KG1 (cell line): ENCODE results near the gene TCL1A.
"Not testable (repeated sequence)": the region's sequence is repeated elsewhere in the genome, so short reads cannot be mapped to it uniquely, and the experiment has no call there.

Experiments used
- DNase-seq: peaks from one replicate; lab custom pipeline; 2025; lab: John Stamatoyannopoulos, UW

Gene TCL1A, protein sequence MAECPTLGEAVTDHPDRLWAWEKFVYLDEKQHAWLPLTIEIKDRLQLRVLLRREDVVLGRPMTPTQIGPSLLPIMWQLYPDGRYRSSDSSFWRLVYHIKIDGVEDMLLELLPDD

GRCh38 chr14:95713596-95714371 lies at the start of gene TCL1A:
Gene TCL1A (minus strand): TSS chr14:95714125. CDS start chr14:95714066, 59 bp downstream.
- DNase-seq = no peak

DNA sequence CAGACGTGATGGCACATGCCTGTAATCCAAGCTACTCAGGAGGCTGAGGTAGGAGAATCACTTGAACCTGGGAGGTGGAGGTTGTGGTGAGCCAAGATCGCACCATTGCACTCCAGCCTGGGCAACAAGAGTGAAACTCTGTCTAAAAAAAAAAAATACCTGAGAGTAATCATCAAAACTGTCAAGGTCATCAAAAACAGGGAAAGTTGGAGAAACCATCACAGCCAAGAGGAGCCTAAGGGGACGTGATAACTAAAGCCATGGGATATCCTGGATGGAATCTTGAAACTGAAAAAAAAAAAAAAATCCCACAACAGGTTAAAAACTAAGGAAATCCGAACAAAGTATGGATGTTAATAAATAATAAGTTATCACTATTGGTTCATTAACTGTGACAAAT lies 49.1 kb upstream of the TCL1A start:
- DNase-seq = not testable (repeated sequence)

DNA sequence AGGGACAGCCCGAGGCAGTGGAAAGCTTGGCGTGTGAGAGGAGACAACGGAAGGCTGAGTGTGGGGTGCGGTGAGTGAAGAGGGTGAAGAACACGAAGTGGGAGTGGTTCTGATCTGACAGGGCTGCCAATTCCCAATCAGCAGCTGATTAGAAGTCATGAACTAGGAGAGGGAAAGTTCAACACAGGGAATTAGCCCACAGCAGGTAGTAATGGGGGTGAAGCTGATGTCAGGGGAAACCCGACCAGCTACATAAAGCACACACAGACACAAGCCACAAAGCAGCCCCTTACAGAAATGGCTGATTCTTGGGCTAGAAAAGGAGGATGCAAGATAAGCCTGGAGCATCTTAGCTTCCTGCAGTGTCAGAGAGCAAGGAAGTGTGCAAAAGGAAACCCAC lies 47.5 kb upstream of the TCL1A start:
- no peak for DNase-seq

DNA sequence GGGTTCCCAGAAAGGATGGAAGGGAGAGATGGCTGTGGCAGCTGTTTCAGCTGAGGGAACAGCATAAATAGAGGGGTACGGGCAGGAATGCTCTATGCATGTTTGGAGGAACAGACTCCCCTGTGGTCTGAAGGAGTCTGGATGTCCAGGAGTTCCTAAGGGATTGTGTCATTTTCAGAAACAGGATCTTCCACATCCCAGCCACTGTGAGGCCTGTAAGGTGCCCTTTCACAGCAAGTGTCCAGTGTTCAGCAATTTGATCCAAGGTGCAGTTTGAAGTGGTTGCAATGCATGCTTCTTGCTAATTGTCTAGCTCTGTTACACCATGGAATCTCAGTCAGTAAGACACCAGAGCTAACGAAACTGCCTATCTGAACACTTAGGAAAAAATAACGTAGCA lies 46.7 kb upstream of the TCL1A start:
- no peak for DNase-seq

- DNase-seq = no peak
Observed at GRCh38 chr14:95759941-95760340, 46.0 kb upstream of the TCL1A start.

- DNase-seq = no peak
Observed at GRCh38 chr14:95758331-95758730, 44.4 kb upstream of the TCL1A start.

GRCh38 chr14:95756751-95757150 lies 42.8 kb upstream of the TCL1A start:
- no peak for DNase-seq

- DNase-seq = no peak
Observed at GRCh38 chr14:95756127-95756526, 42.2 kb upstream of the TCL1A start.

DNA sequence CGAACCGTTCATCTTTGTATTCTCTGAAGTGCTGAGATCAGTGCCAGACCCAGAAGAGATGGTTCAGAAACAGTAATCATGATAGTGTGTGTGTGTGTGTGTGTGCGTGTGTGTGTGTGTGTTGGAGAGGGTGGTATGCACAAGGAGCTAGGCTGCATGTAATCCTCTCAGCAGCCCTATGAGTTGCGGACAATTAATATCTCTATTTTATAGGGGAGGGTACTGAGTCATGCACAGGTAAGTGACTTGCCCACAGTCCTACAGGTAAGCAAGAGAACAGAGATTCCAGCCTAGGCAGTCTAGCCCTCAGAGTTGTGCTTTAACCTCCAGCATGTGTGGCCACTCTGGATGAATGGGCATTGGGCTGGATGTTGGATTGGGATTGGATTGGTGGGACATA lies 27.9 kb upstream of the TCL1A start:
- no peak for DNase-seq

GRCh38 chr14:95741038-95741490 lies 27.1 kb upstream of the TCL1A start:
- DNase-seq = no peak

DNA sequence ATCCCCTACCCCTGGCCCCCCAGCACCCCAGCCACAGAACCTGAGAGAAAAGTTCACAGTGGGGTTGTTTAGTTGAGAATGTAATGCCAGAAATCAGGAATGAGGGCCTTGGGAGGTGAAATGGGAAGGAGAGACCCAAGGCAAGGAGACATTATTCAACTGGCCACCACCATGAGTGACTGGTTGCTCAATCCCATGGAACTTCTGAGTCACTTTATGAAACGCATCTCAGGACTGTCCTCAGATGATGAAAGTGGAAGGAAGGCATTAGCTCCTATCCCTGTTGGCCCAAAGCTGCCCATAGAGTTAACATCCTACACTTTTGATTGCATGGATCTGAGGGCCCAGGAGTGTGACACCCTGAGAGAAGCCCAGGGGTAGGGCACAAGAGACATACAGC lies 25.4 kb upstream of the TCL1A start:
- DNase-seq = no peak

DNA sequence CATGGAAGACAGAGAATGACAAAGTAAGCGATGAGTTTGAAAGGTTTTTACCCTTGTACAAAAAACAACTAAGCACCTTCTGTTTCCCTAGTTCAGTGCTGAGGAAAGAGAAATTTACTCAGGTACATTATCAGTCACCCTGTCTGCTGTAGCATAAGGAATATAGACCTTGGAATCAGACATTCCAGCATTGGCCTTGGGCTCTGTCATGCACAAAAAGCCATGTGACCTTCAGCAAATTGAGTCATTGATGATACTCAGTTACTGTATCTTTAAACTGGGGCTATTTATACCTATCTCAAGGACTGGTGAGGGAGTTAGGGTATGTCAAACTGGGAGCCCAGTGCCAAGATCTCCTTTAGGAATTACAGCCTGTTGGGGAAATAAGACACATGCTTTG lies 19.3 kb upstream of the TCL1A start:
- no peak for DNase-seq

- no peak for DNase-seq
Observed at GRCh38 chr14:95730126-95730525, 16.2 kb upstream of the TCL1A start.

- DNase-seq = not testable (repeated sequence)
Observed at GRCh38 chr14:95729402-95730028, 15.6 kb upstream of the TCL1A start.

- DNase-seq = no peak
Observed at GRCh38 chr14:95727056-95727700, 13.3 kb upstream of the TCL1A start.

DNA sequence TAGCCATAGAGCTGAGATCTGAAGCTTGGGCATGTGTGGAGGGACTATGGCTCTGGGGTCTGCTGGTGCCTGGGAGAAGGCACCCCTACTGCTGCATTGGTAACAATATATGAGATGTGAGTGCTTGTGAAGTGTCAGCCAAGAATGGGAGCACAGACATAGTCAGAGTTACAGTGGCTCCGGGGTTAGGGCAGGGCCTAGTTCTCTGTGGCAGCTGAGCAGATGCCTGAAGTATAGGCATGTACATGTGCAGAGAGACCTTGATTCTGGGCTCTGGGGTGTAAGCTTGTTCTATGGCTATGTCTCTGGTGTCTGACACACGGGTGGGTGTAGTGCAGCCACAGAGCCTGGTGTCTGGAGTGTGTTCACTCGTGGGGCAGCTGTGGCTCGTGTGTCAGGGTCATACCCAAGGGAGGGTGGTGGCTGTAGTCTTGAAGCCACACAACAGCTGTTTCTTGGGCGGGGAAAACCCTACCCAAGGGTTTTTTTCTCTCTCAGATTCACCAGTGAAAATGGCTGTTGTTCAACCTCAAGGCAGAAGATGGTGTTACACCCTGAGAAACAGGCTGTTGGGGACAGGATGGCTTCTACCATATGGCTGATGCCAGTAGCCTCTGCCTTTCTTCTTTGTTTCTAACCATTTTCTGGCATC lies 11.9 kb upstream of the TCL1A start:
- no peak for DNase-seq

GRCh38 chr14:95722525-95723190 lies 8.7 kb upstream of the TCL1A start:
- DNase-seq = no peak

DNA sequence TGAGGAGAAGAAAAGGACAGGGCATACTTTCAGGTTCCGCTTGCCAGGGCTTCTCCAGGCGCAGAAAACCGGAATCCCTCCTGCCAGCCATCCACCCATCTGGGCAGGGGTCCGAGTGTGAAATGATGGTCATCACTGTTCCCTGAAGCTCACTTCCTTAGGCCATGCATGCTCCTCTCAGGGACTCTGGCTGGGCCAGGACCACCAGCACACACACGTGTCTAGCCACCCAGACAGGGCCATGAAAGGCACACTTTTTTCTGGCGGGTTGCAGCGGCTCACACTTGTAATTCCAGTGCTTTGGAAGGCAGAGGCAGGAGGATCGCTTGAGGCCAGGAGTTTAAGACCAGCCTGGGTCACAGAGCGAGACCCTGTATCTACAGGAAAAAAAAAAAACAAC lies 1.5 kb downstream of the TCL1A start:
- DNase-seq = no peak

GRCh38 chr14:95711476-95712176 lies 2.3 kb downstream of the TCL1A start:
- DNase-seq = no peak

GRCh38 chr14:95710106-95710505 lies 3.8 kb downstream of the TCL1A start:
- DNase-seq = no peak

DNA sequence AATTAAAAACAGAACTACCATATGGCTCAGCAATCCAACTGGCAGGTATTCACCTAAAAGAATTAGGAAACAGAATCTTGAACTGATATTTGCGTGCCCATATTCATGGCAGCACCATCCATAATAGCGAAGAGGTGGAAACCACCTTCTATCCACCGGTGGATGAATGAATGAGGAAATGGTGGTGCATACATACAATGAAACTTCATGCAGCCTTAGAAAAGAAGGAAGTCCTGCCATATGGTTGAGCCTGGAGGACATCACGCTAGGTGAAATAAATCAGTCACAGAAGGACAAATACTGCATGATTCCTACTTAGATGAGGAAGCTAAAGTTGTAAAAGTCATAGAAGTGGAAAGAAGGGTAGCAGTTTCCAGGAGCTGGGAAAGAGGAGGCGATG lies 6.6 kb downstream of the TCL1A start:
- DNase-seq = no peak
